Motor neuron (in vitro differentiated cells): ENCODE measurements around the gene TTC7B. TPM values are rescaled to one million over a fixed set of nuclear protein-coding genes. Genes with fewer than 3 reads are reported as not detected.
A peak's percentile ranks its signal among the peaks of the same experiment; 100 is the strongest.

Source experiments
- ATAC-seq, 8 experiments: fragments of 200-7000 bp; cut with Tn5 transposase; replicated peaks in 6 of 8; 2 replicates each; pipeline ENCODE4 v1.8.0; 2021; ENCODE audit warnings: mild to moderate bottlenecking in 8 of 8, moderate library complexity in 8 of 8
- H3K27ac ChIP-seq, 2 donors: fragments of 250-450 bp; sonication (Bioruptor Pico); 2 replicates each; pipeline ENCODE4 v1.9.0; 2021; ENCODE audit warnings: antibody characterized with exemption in 2 of 2, mild to moderate bottlenecking in 2 of 2, moderate library complexity in 1 of 2
- H3K4me1 ChIP-seq, 2 donors: fragments of 250-450 bp; sonication (Bioruptor Pico); replicated peaks in 1 of 2; 2 replicates each; pipeline ENCODE4 v1.6.1; 2021; ENCODE audit warnings: antibody characterized with exemption in 2 of 2, mild to moderate bottlenecking in 2 of 2, moderate library complexity in 1 of 2
- H3K4me3 ChIP-seq, 5 donors: fragments of 250-450 bp; sonication (Bioruptor Pico); 2 replicates each; pipeline ENCODE4 v1.9.0; 2021; ENCODE audit warnings: antibody characterized with exemption in 5 of 5, mild to moderate bottlenecking in 5 of 5, moderate library complexity in 4 of 5
- WGBS, 10 experiments: fragments of 450-650 bp; shearing (Covaris generic); methylation state at CpG; one replicate each; pipeline ENCODE4 v1.0.0; 2022; 5-methylcytosine and 5-hydroxymethylcytosine counted together
- in situ Hi-C, 9 experiments: fragments of 400-800 bp; cut with MboI; loops; one replicate each; pipeline ENCODE4 v1.15.0; 2021; ENCODE audit warnings: low sequenced_read_pairs in 9 of 9, low pct_unique_long_range_greater_than_20kb in 2 of 9; ENCODE audit not compliant: unreplicated experiment in 9 of 9
- total RNA-seq, 8 experiments: library from RNA; unstranded; fragments of 300-600 nt; gene quantifications; 2 replicates each; pipeline versions ENCODE4 v1.2.3 to v1.2.4, GENCODE V29; 2022

The TTC7B gene
- total RNA-seq, 8 experiments from 2014 or later: 0.81 to 38.2 (median 22.8) TPM

DNA sequence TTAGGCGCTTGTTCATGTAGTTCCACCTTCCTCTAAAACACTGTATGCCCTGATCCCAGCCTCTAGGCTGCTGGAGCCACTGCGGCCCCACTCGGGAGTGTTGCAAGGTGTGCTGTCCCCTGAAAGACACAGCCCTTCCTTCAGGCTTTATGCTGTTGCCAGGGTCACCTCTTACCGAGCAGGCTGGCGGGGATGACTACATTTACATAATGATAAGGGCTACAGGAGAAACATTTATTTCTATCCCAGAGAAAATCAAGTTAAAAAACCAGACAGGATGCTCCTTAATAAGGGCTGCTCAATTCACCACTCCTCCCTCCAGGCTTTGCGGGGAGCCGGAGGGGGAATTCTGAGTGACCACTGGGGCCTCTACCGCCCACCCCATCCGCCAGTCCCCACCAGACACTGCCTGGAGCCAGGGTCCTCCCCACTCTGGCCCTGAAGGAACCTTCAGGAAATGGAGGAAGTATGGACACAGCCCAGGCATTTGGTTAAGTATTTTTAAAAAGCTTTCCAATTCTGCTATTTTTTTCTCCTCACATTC lies 200.6 kb downstream of the TTC7B start:
- H3K27ac ChIP-seq: peak overlapping the region in 1 of 2 donors; percentile 17
- peaks cover 25 to 27% of the 10 kb centered on the region in 2 donors for H3K4me1 ChIP-seq
- in situ Hi-C loops: no loop called here
- no peak overlapping the region for H3K4me3 ChIP-seq
- 42 to 80% (median 55%) methylated on average over 1 to 4 of the region's 9 CpGs; no CpG with 5 or more reads in 6 of the 10 experiments for whole genome bisulfite sequencing, 10 experiments
- ATAC-seq: peak in 5 of 8 experiments; percentile 89 to 94 (median 91)

GRCh38 chr14:90614696-90615516 lies 201.3 kb downstream of the TTC7B start:
- 49 to 100% (median 74%) methylated on average over 1 to 7 of the region's 10 CpGs for WGBS, 10 experiments
- in situ Hi-C loops: no loop called here
- Histone ChIP-seq H3K27ac (peak overlapping the region in 1 of 2 donors; percentile 17), H3K4me1 (peaks cover 25 to 27% of the 10 kb centered on the region in 2 donors), H3K4me3 (no peak overlapping the region)
- peak in 5 of 8 experiments; percentile 33 to 58 (median 42) for ATAC-seq

- 85 to 100% (median 91%) methylated on average over 1 to 4 of the region's 4 CpGs; no CpG with 5 or more reads in 4 of the 10 experiments for WGBS, 10 experiments
Measured at GRCh38 chr14:90613997-90614396, 202.2 kb downstream of the TTC7B start.

DNA sequence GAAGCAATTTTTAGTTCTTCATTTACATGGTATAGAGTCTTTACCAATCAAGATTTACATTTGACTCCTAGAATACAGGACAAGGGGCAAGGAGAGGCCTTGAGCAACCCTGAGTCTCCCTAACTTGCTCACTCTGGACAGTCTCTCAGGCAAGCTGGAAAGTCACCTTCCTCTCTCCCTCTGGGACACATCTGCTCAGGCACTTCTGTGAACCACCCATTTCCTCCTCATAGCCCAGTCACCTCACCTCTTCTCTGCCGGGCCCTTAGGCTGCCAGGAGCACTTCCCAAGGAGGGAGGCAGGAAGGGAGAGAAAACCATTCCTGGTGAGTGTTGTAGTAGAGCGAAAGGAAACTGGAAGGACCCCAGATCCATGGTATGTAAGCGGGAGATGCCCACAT lies 202.8 kb downstream of the TTC7B start:
- ATAC-seq: no peak
- 38 to 100% (median 86%) methylated on average over 1 to 3 of the region's 3 CpGs; no CpG with 5 or more reads in 2 of the 10 experiments for WGBS, 10 experiments

More at GRCh38 chr14:90613997-90614396, 202.2 kb downstream of the TTC7B start:
- Histone ChIP-seq H3K4me1 (peaks cover 25 to 27% of the 10 kb centered on the region in 2 donors), H3K27ac (no peak overlapping the region), H3K4me3 (no peak overlapping the region)
- ATAC-seq: no peak
- in situ Hi-C loops: no loop called here

DNA sequence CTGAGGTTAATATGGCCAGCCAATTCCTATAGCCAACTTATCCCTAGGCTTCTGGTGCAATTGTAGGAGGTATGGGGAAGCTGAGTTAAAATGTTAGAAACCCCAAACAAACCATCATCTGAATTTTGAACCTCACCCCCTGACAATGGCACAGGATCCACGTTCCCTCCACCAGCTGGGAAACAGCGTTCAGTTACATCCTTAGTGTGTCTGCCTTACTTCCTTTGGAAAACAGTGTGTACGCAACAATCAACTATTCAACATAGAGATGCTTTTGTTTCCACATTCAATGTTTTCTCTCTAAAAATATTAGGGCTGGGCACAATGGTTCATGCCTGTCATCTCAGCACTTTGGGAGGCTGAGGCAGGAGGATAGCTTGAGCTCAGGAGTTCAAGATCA lies 203.4 kb downstream of the TTC7B start:
- Histone ChIP-seq H3K4me1 (peaks cover 27% of the 10 kb centered on the region in 2 donors), H3K4me3 (no peak overlapping the region), H3K27ac (no peak overlapping the region)
- in situ Hi-C loops: no loop called here
- no peak for ATAC-seq
- WGBS, 10 experiments: 55 to 100% (median 92%) methylated on average over 1 to 3 of the region's 3 CpGs; no CpG with 5 or more reads in 3 of the 10 experiments

More for the DNA sequence above, 202.8 kb downstream of the TTC7B start:
- Histone ChIP-seq H3K27ac (no peak overlapping the region), H3K4me3 (no peak overlapping the region), H3K4me1 (peaks cover 27% of the 10 kb centered on the region in 2 donors)
- in situ Hi-C loops: no loop called here

- 40 to 100% (median 87%) methylated on average over 1 to 3 of the region's 3 CpGs; no CpG with 5 or more reads in 2 of the 10 experiments for WGBS, 10 experiments
Measured at GRCh38 chr14:90611936-90612335, 204.3 kb downstream of the TTC7B start.

GRCh38 chr14:90611501-90611900 lies 204.7 kb downstream of the TTC7B start:
- 60 to 100% (median 85%) methylated on average over 1 to 6 of the region's 7 CpGs; no CpG with 5 or more reads in 1 of the 10 experiments for WGBS, 10 experiments
- in situ Hi-C loops: no loop called here
- H3K4me1 ChIP-seq: peaks cover 21 to 22% of the 10 kb centered on the region in 2 donors
- no peak overlapping the region for H3K4me3 ChIP-seq
- no peak overlapping the region for H3K27ac ChIP-seq
- no peak for ATAC-seq

More at GRCh38 chr14:90611936-90612335, 204.3 kb downstream of the TTC7B start:
- no peak overlapping the region for H3K4me3 ChIP-seq
- no peak overlapping the region for H3K27ac ChIP-seq
- peaks cover 26 to 27% of the 10 kb centered on the region in 2 donors for H3K4me1 ChIP-seq
- in situ Hi-C loops: no loop called here
- ATAC-seq: no peak

DNA sequence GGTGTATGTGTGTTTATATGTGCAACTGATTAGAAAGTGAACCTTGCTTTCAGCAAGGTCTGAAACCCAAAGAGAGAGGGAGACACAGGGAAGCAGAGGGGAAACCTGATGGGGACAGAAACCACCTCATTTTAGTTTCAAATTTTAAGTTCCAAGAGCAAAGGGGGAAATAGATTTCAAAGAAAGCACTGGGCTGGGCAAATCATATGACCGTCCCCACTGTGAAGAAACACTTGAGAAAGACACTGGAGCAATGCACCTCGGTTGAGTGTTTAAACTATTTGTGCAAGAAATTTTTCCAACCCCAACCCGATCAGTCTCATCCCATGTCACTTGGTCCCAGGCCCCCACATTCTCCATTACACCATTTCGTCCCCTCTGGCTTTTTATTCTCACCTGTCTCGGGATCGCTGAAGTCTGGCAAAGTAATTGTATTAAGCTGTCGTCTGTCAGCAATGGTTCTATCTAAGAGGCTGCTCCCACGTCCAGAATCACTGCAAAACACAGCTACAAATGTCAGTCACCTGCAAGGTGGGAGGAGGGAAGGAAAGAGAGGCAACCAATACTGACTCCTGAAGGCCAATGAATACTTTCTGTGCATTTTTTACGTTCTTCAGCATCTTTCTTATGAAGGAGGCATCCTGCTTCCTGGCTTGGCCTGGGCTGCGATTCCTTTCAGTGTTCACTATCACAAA lies 205.7 kb downstream of the TTC7B start:
- WGBS, 10 experiments: 80 to 100% (median 92%) methylated on average over 1 to 10 of the region's 10 CpGs; no CpG with 5 or more reads in 4 of the 10 experiments
- no peak overlapping the region for H3K27ac ChIP-seq
- no peak for ATAC-seq
- no peak overlapping the region for H3K4me3 ChIP-seq
- H3K4me1 ChIP-seq: peaks cover 12 to 14% of the 10 kb centered on the region in 2 donors
- in situ Hi-C loops: no loop called here

GRCh38 chr14:90609376-90609775 lies 206.9 kb downstream of the TTC7B start:
- in situ Hi-C loops: no loop called here

GRCh38 chr14:90608929-90609341 lies 207.3 kb downstream of the TTC7B start:
- Histone ChIP-seq H3K4me3 (no peak overlapping the region), H3K27ac (no peak overlapping the region), H3K4me1 (peaks cover 14 to 19% of the 10 kb centered on the region in 2 donors)
- ATAC-seq: no peak
- 61 to 83% (median 71%) methylated on average over 3 to 7 of the region's 7 CpGs; no CpG with 5 or more reads in 6 of the 10 experiments for WGBS, 10 experiments
- in situ Hi-C loops: no loop called here

More at GRCh38 chr14:90609376-90609775, 206.9 kb downstream of the TTC7B start:
- WGBS, 10 experiments: 0 to 90% (median 80%) methylated on average over 1 to 2 of the region's 2 CpGs; no CpG with 5 or more reads in 5 of the 10 experiments
- no peak for ATAC-seq
- no peak overlapping the region for H3K4me3 ChIP-seq
- no peak overlapping the region for H3K27ac ChIP-seq
- H3K4me1 ChIP-seq: peaks cover 12 to 14% of the 10 kb centered on the region in 2 donors

- in situ Hi-C loops: no loop called here
- ATAC-seq: no peak
- no peak overlapping the region for H3K27ac ChIP-seq
- H3K4me1 ChIP-seq: peaks cover 18 to 24% of the 10 kb centered on the region in 2 donors
- H3K4me3 ChIP-seq: no peak overlapping the region
- 80 to 98% (median 93%) methylated on average over 3 to 8 of the region's 11 CpGs; no CpG with 5 or more reads in 5 of the 10 experiments for WGBS, 10 experiments
Measured at GRCh38 chr14:90608281-90608680, 207.9 kb downstream of the TTC7B start.

DNA sequence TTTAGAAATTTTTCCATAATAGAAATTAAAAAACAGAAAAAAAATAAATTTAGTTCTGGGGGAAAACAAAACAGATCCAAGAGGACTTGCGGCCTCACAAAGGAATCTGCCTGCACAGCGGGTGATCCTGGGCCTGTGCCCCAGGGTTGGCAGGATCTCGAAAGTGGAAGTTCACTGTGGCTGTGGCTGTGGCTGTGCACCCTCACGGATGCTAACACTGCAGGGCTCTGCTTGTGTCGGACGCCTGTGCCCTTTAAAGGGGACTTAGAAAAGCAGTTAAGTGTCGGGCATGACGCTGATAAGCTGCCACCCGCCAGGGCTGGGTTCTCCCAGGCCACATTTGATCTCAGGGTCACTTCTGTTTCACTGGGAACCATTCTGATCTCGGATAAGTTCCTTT lies 209.1 kb downstream of the TTC7B start:
- Histone ChIP-seq H3K4me3 (no peak overlapping the region), H3K27ac (no peak overlapping the region), H3K4me1 (peaks cover 18 to 24% of the 10 kb centered on the region in 2 donors)
- ATAC-seq: no peak
- WGBS, 10 experiments: 73 to 100% (median 90%) methylated on average over 1 to 10 of the region's 10 CpGs
- in situ Hi-C loops: no loop called here
